Measurements from ENCODE around the gene UBL5. TPM values are rescaled to one million over a fixed set of nuclear protein-coding genes. Genes with fewer than 3 reads are reported as not detected.
"Not testable (repeated sequence)": the region's sequence is repeated elsewhere in the genome, so short reads cannot be mapped to it uniquely, and the experiment has no call there.

The UBL5 gene
- total RNA-seq: 100 to 1,000 TPM; 316 to 384 TPM

- Histone ChIP-seq H3K9ac (ENCODE audit: low read depth in 2 of 2, low read length in 2 of 2) (peak within 1 kb of the TSS; percentile 97), H3K36me3 (no peaks in the 10 kb centered on the region), H3K9me3 (no peaks in the 10 kb centered on the region), H3K4me3 (peak within 1 kb of the TSS; percentile 80), H3K27me3 (no peaks in the 10 kb centered on the region), H3K27ac (peak within 1 kb of the TSS; percentile 80), H3K4me1 (peaks cover 5% of the 10 kb centered on the region)
- TF ChIP-seq CTCF (IDR thresholded peaks at IDR 0.05): no peak
- intact Hi-C loops (cut with DNase I): no loop called here
- peak; percentile 95 for DNase-seq
Measured at GRCh38 chr19:9827289-9828238, at the start of gene UBL5. Gene UBL5 (plus strand): TSS chr19:9827918. CDS start chr19:9828338, 420 bp downstream.

- DNase-seq: no peak
- no peaks in the 10 kb centered on the region for H3K27me3 ChIP-seq
- TF ChIP-seq CTCF (IDR thresholded peaks at IDR 0.05): no peak
- no peak overlapping the region for H3K9ac ChIP-seq (ENCODE audit: low read depth in 2 of 2, low read length in 2 of 2)
- H3K36me3 ChIP-seq: no peaks in the 10 kb centered on the region
- peaks cover 3% of the 10 kb centered on the region for H3K4me1 ChIP-seq
- no peak overlapping the region for H3K4me3 ChIP-seq
- no peak overlapping the region for H3K27ac ChIP-seq
- intact Hi-C loops (cut with DNase I): no loop called here
- H3K9me3 ChIP-seq: no peaks in the 10 kb centered on the region
Measured at GRCh38 chr19:9782338-9782737, 45.4 kb upstream of the UBL5 start.

- H3K27me3 ChIP-seq; intact Hi-C loops (cut with DNase I); H3K36me3 ChIP-seq; H3K9me3 ChIP-seq; H3K4me1 ChIP-seq: not testable (repeated sequence)
- Histone ChIP-seq H3K9ac (ENCODE audit: low read depth in 2 of 2, low read length in 2 of 2) (peak overlapping the region in 1 of 2 donors; percentile 55), H3K4me3 (peak overlapping the region; percentile 42), H3K27ac (peak overlapping the region; percentile 84)
- peak; percentile 32 for DNase-seq
Measured at GRCh38 chr19:9784163-9784496, 43.6 kb upstream of the UBL5 start.

- Histone ChIP-seq H3K4me1 (peaks cover 3% of the 10 kb centered on the region), H3K27me3 (no peaks in the 10 kb centered on the region), H3K27ac (peak overlapping the region; percentile 97), H3K36me3 (no peaks in the 10 kb centered on the region), H3K4me3 (peak overlapping the region; percentile 53), H3K9me3 (no peaks in the 10 kb centered on the region), H3K9ac (ENCODE audit: low read depth in 2 of 2, low read length in 2 of 2) (peak overlapping the region; percentile 74 to 81)
- TF ChIP-seq CTCF (IDR thresholded peaks at IDR 0.05): no peak
- intact Hi-C loops (cut with DNase I): no loop called here
- peak; percentile 100 for DNase-seq
Measured at GRCh38 chr19:9785367-9786331, 42.1 kb upstream of the UBL5 start.

- no peaks in the 10 kb centered on the region for H3K9me3 ChIP-seq
- peak; percentile 31 for DNase-seq
- H3K36me3 ChIP-seq: no peaks in the 10 kb centered on the region
- peak overlapping the region; percentile 53 for H3K4me3 ChIP-seq
- H3K4me1 ChIP-seq: peaks cover 3% of the 10 kb centered on the region
- intact Hi-C loops (cut with DNase I): no loop called here
- H3K9ac ChIP-seq (ENCODE audit: low read depth in 2 of 2, low read length in 2 of 2): peak overlapping the region; percentile 74 to 81
- H3K27ac ChIP-seq: peak overlapping the region; percentile 97
- TF ChIP-seq CTCF (IDR thresholded peaks at IDR 0.05): no peak
- H3K27me3 ChIP-seq: no peaks in the 10 kb centered on the region
Measured at GRCh38 chr19:9786342-9786741, 41.4 kb upstream of the UBL5 start.

Data from colonic mucosa (tissue), 4 donors.